ENCODE measurements around the gene PYGL.
"Not testable (repeated sequence)": the region's sequence is repeated elsewhere in the genome, so short reads cannot be mapped to it uniquely, and the experiment has no call there.

The PYGL gene

GRCh38 chr14:50943943-50944646 lies at the start of gene PYGL:
Gene PYGL (minus strand): TSS chr14:50944483. CDS start chr14:50944403, 80 bp downstream.
- peak within 1 kb of the TSS; percentile 80 for H3K27ac ChIP-seq
- no peak for DNase-seq (ENCODE audit: low read depth, low spot score)

GRCh38 chr14:50985859-50986331 lies 41.6 kb upstream of the PYGL start:
- DNase-seq (ENCODE audit: low read depth, low spot score) = no peak
- no peak overlapping the region for H3K27ac ChIP-seq

- H3K27ac ChIP-seq = no peak overlapping the region
- DNase-seq (ENCODE audit: low read depth, low spot score) = no peak
These were observed 41.0 kb upstream of the PYGL start for GRCh38 chr14:50985124-50985858.

GRCh38 chr14:50984036-50984710 lies 39.9 kb upstream of the PYGL start:
- H3K27ac ChIP-seq = no peak overlapping the region
- no peak for DNase-seq (ENCODE audit: low read depth, low spot score)

- H3K27ac ChIP-seq = no peak overlapping the region
- DNase-seq (ENCODE audit: low read depth, low spot score) = no peak
These were observed 35.9 kb upstream of the PYGL start for GRCh38 chr14:50979941-50980850.

- H3K27ac ChIP-seq = no peak overlapping the region
- no peak for DNase-seq (ENCODE audit: low read depth, low spot score)
These were observed 34.6 kb upstream of the PYGL start for GRCh38 chr14:50978888-50979287.

- no peak for DNase-seq (ENCODE audit: low read depth, low spot score)
- H3K27ac ChIP-seq = no peak overlapping the region
These were observed 34.2 kb upstream of the PYGL start for GRCh38 chr14:50978529-50978871.

GRCh38 chr14:50977863-50978528 lies 33.7 kb upstream of the PYGL start:
- no peak overlapping the region for H3K27ac ChIP-seq
- no peak for DNase-seq (ENCODE audit: low read depth, low spot score)

- no peak for DNase-seq (ENCODE audit: low read depth, low spot score)
- no peak overlapping the region for H3K27ac ChIP-seq
These were observed 29.8 kb upstream of the PYGL start for GRCh38 chr14:50974118-50974517.

- no peak overlapping the region for H3K27ac ChIP-seq
- no peak for DNase-seq (ENCODE audit: low read depth, low spot score)
These were observed 28.5 kb upstream of the PYGL start for GRCh38 chr14:50972734-50973133.

- DNase-seq (ENCODE audit: low read depth, low spot score) = no peak
- no peak overlapping the region for H3K27ac ChIP-seq
These were observed 26.9 kb upstream of the PYGL start for GRCh38 chr14:50970886-50971781.

GRCh38 chr14:50967790-50968189 lies 23.5 kb upstream of the PYGL start:
- DNase-seq (ENCODE audit: low read depth, low spot score) = no peak
- no peak overlapping the region for H3K27ac ChIP-seq

GRCh38 chr14:50967103-50967502 lies 22.8 kb upstream of the PYGL start:
- no peak overlapping the region for H3K27ac ChIP-seq

GRCh38 chr14:50964683-50965390 lies 20.6 kb upstream of the PYGL start:
- peak overlapping the region; percentile 1 for H3K27ac ChIP-seq
- peak; percentile 93 for DNase-seq (ENCODE audit: low read depth, low spot score)

More at GRCh38 chr14:50967103-50967502, 22.8 kb upstream of the PYGL start:
- DNase-seq (ENCODE audit: low read depth, low spot score) = no peak

- H3K27ac ChIP-seq = no peak overlapping the region
- DNase-seq (ENCODE audit: low read depth, low spot score) = no peak
These were observed 19.6 kb upstream of the PYGL start for GRCh38 chr14:50963919-50964318.

GRCh38 chr14:50961605-50962221 lies 17.4 kb upstream of the PYGL start:
- peak; percentile 51 for DNase-seq (ENCODE audit: low read depth, low spot score)
- H3K27ac ChIP-seq = no peak overlapping the region

GRCh38 chr14:50957296-50957695 lies 13.0 kb upstream of the PYGL start:
- no peak overlapping the region for H3K27ac ChIP-seq
- DNase-seq (ENCODE audit: low read depth, low spot score) = no peak

GRCh38 chr14:50956421-50956820 lies 12.1 kb upstream of the PYGL start:
- not testable (repeated sequence) for DNase-seq (ENCODE audit: low read depth, low spot score)
- H3K27ac ChIP-seq = peak overlapping the region; percentile 97
